Kidney epithelial cell (primary cell): ENCODE measurements around the gene FTL. TPM values are rescaled to one million over a fixed set of nuclear protein-coding genes. Genes with fewer than 3 reads are reported as not detected.
A peak's percentile ranks its signal among the peaks of the same experiment; 100 is the strongest.
"Not testable (repeated sequence)": the region's sequence is repeated elsewhere in the genome, so short reads cannot be mapped to it uniquely, and the experiment has no call there.

Source experiments
- DNase-seq: peaks from one replicate; pipeline ENCODE4 v3.0.0-alpha.2; 2010; ENCODE audit warnings: low read depth
- H3K27me3 ChIP-seq: 2 replicates; pipeline ENCODE4 v1.6.0; 2011; ENCODE audit warnings: low read length; ENCODE audit not compliant: control insufficient read depth, insufficient read depth
- H3K36me3 ChIP-seq: 2 replicates; pipeline ENCODE4 v1.5.1; 2011; ENCODE audit warnings: low read length; ENCODE audit not compliant: control insufficient read depth, insufficient read depth
- H3K4me3 ChIP-seq: 2 replicates; pipeline ENCODE4 v1.5.1; 2011; ENCODE audit warnings: low read depth, mild to moderate bottlenecking, control low read depth, low read length
- total RNA-seq: library from RNA; depleted of rRNA; stranded (reverse); fragments of >200 nt; gene quantifications from 2 replicates; pipeline ENCODE4 v1.2.3, GENCODE V29; 2015
- TF ChIP-seq, protein P1 (sequence below): IDR thresholded peaks from 2 replicates; pipeline ENCODE4 v1.5.1; 2011; ENCODE audit warnings: mild to moderate bottlenecking, moderate library complexity, low read length, control low read depth, inconsistent platforms; ENCODE audit not compliant: insufficient read depth, poor library complexity, severe bottlenecking

The FTL gene
- total RNA-seq, 1 donor from 2014 or later: 2,415 TPM

DNA sequence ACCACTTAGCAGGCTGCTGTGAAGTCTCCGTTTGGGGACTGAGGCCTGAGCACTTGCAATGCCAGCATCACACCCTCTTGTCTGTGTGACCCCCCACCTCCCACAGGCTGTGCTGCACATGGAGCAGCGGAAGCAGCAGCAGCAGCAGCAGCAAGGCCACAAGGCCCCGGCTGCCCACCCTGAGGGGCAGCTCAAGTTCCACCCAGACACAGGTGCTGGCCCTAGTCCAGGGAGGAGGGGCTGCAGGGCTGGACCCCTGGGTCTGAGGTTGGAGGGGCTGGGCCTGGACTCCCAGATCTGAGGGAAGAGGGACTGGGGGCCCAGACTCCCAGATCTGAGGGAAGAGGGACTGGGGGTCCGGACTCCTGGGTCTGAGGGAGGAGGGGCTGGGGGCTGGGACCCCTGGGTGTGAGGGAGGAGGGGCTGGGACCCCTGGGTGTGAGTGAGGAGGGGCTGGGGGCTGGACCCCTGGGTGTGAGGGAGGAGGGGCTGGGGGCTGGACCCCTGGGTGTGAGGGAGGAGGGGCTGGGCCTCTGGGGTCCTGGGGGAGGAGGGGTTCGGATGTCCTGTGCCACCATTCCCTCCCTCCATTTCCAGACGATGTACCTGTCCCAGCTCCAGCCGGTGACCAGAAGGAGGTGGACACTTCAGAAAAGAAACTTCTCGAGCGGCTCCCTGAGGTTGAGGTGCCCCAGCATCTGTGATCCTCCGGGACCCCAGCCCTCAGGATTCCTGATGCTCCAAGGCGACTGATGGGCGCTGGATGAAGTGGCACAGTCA, 43.2 kb upstream of the FTL start:
- H3K36me3 ChIP-seq: no peaks in the 10 kb centered on the region
- no peak for DNase-seq
- TF ChIP-seq, protein P1, sequence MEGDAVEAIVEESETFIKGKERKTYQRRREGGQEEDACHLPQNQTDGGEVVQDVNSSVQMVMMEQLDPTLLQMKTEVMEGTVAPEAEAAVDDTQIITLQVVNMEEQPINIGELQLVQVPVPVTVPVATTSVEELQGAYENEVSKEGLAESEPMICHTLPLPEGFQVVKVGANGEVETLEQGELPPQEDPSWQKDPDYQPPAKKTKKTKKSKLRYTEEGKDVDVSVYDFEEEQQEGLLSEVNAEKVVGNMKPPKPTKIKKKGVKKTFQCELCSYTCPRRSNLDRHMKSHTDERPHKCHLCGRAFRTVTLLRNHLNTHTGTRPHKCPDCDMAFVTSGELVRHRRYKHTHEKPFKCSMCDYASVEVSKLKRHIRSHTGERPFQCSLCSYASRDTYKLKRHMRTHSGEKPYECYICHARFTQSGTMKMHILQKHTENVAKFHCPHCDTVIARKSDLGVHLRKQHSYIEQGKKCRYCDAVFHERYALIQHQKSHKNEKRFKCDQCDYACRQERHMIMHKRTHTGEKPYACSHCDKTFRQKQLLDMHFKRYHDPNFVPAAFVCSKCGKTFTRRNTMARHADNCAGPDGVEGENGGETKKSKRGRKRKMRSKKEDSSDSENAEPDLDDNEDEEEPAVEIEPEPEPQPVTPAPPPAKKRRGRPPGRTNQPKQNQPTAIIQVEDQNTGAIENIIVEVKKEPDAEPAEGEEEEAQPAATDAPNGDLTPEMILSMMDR: no peak
- H3K4me3 ChIP-seq: no peak overlapping the region
- no peaks in the 10 kb centered on the region for H3K27me3 ChIP-seq

GRCh38 chr19:48922548-48923490, 42.3 kb upstream of the FTL start:
- no peaks in the 10 kb centered on the region for H3K36me3 ChIP-seq
- TF ChIP-seq, protein P1: no peak

DNA sequence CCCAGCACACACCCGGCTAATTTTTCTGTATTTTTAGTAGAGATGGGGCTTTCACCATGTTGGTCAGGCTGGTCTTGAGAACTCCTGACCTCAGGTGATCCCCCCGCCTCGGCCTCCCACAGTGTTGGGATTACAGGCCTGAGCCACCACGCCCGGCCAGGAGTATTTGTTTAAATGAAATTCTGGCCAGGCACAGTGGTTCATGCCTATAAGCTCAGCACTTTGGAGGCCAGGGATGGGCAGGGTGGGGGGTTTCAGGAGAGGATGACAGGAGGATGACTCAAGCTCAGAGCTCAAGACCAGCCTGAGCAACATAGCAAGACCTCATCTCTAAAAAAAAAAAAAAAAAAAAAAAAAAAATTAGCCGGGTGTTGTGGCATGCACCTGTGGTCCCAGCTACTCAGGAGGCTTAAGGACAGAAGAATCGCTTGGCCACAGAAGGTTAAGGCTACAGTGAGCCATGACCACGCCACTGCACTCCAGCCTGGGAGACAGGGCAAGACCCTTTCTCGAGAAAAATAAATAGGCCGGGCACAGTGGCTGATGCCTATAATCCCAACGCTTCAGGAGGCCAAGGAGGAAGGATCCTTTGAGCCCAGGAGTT, 39.8 kb upstream of the FTL start:
- no peaks in the 10 kb centered on the region for H3K27me3 ChIP-seq
- TF ChIP-seq, protein P1: no peak
- H3K4me3 ChIP-seq: no peak overlapping the region
- peak; percentile 71 for DNase-seq
- H3K36me3 ChIP-seq: no peaks in the 10 kb centered on the region

More at GRCh38 chr19:48922548-48923490, 42.3 kb upstream of the FTL start:
- H3K4me3 ChIP-seq: no peak overlapping the region
- H3K27me3 ChIP-seq: no peaks in the 10 kb centered on the region
- no peak for DNase-seq

- not testable (repeated sequence) for DNase-seq, H3K4me3 ChIP-seq, H3K27me3 ChIP-seq, H3K36me3 ChIP-seq
Measured at GRCh38 chr19:48925890-48926289, 39.2 kb upstream of the FTL start.

GRCh38 chr19:48926909-48927308, 38.2 kb upstream of the FTL start:
- no peak overlapping the region for H3K4me3 ChIP-seq
- no peaks in the 10 kb centered on the region for H3K27me3 ChIP-seq
- DNase-seq: peak; percentile 72
- TF ChIP-seq, protein P1: no peak
- H3K36me3 ChIP-seq: no peaks in the 10 kb centered on the region

GRCh38 chr19:48927692-48928091, 37.4 kb upstream of the FTL start:
- not testable (repeated sequence) for H3K4me3 ChIP-seq, H3K27me3 ChIP-seq, H3K36me3 ChIP-seq, DNase-seq
